Adipose tissue (tissue), 3 donors: ENCODE measurements around the gene ARID4B. TPM values are rescaled to one million over a fixed set of nuclear protein-coding genes. Genes with fewer than 3 reads are reported as not detected.
"Not testable (repeated sequence)": the region's sequence is repeated elsewhere in the genome, so short reads cannot be mapped to it uniquely, and the experiment has no call there.

Experiments
- H3K27ac ChIP-seq: one replicate; pipeline ENCODE4 v1.5.1; 2013; ENCODE audit warnings: low read depth, low read length
- WGBS, 3 donors: extraction: QIAGEN DNeasy Blood & Tissue Kit; methylation state at CpG; one replicate each; pipeline ENCODE4 v1.1.7; 2013; 5-methylcytosine and 5-hydroxymethylcytosine counted together
- polyA plus RNA-seq, 3 donors: library from polyadenylated mRNA; stranded (reverse); fragments of 200-250 nt; gene quantifications; one replicate each; pipeline ENCODE4 v1.2.3, GENCODE V29; 2013
- donor health status: healthy with polysubstance abuse.
- donor health status: Bipolar disorder and iron deficiency.
- donor health status: healthy.

Gene ARID4B
- polyA plus RNA-seq, 3 donors = 7.1 to 16.1 (median 11.5) TPM

DNA sequence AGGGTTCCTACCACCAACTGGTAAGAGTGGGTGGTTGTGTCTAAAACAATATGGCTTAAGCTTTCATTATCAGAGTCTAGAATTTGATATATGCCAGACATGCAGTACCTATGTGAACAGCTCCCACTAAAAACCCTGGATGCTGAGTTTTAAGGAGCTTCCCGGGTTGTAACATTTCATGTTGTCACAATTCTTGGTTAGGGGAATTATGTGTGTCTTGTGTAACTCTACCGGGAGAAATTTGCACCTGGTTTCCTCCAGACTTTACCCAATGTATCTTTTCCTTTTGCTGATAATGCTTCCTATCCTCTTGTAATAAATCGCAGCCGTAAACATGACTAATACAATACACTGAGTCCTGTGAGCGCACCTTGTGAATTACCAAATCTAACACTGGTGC is 48.3 kb downstream of the ARID4B start:
- H3K27ac ChIP-seq = no peak overlapping the region
- 46 to 67% (median 65%) methylated on average over 5 of the region's 5 CpGs for WGBS, 3 donors

- H3K27ac ChIP-seq = no peak overlapping the region
- WGBS, 3 donors = 56 to 82% (median 78%) methylated on average over 5 of the region's 5 CpGs
Measured at GRCh38 chr1:235278915-235279292, 49.1 kb downstream of the ARID4B start.

DNA sequence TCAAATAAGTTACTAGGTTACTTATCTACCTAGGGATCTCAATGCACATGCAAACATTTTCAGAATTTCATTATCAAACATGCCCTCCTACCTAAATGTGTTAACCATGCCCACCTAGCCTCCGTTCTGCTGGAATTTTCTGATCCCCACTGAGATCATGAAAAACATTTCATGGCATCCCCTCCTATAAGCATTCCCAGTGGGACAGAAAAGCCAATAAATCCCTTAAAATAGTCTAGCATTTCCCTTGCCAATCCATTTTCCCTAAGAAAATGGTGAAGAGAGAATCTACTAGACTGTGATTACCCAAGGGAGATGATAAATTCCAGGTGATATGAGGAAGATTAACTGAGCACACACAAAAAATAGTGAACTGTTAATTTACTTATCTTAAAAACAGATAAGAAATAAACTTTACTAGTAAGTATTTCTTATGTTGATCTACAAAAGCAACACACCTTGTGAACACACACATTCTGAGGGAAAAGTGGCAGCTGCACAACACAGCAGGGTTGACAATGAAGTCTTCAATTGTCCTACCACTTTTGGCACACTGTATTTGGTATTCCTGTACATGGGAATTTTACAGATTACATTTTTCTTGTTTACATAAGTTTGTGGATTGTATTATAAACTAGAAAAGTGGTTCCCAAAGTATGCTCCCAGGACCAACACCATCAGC is 49.6 kb downstream of the ARID4B start:
- no peak overlapping the region for H3K27ac ChIP-seq
- 50 to 92% (median 89%) methylated on average over 1 of the region's 1 CpG for WGBS, 3 donors

DNA sequence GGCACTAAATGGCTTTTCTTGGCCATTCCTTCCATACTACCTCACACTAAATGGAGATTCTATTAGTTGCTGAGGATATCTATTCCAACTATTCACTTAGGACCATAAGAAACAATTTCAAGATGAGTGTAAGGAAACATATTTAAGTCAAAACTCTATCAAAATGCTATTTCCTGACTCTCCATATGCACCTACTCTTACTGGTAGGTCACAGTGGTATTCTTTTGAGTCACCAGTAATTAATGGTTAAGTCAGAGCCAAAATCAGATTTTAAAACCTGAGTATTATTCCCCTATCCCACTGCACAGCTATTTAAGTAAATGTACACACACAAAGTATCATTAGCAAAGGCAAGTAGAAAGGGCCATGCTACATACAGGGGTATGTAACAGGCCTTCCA is 50.3 kb downstream of the ARID4B start:
- no peak overlapping the region for H3K27ac ChIP-seq

GRCh38 chr1:235275836-235276235 is 52.1 kb downstream of the ARID4B start:
- H3K27ac ChIP-seq = no peak overlapping the region
- 93 to 97% (median 96%) methylated on average over 6 of the region's 6 CpGs for WGBS, 3 donors

GRCh38 chr1:235275223-235275622 is 52.8 kb downstream of the ARID4B start:
- no peak overlapping the region for H3K27ac ChIP-seq
- WGBS, 3 donors = 20 to 40% (median 35%) methylated on average over 3 of the region's 3 CpGs

GRCh38 chr1:235272851-235273250 is 55.1 kb downstream of the ARID4B start:
- WGBS, 3 donors = 71 to 87% (median 80%) methylated on average over 4 of the region's 4 CpGs
- H3K27ac ChIP-seq = no peak overlapping the region

DNA sequence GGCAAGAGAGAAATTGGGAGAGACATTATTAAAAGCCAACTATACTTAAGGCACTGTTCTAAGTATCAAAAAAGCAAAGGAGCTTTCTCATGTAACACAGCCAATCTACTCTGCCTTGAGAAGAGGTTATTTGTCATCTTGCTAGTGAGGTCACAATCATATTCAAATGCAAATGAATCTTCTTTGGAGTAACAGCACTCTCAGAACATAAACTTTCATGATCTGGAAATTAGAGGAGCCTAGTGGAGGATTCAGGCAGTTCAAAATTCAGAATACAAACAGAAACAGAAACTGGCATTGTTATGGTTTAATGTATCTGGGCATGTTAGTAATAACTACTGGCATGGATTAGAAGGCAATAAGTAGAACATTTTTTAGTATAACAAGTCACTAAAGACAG is 57.4 kb downstream of the ARID4B start:
- H3K27ac ChIP-seq = no peak overlapping the region

- 86 to 90% (median 87%) methylated on average over 18 of the region's 18 CpGs for WGBS, 3 donors
- H3K27ac ChIP-seq = not testable (repeated sequence)
Measured at GRCh38 chr1:235269990-235270389, 58.0 kb downstream of the ARID4B start.

DNA sequence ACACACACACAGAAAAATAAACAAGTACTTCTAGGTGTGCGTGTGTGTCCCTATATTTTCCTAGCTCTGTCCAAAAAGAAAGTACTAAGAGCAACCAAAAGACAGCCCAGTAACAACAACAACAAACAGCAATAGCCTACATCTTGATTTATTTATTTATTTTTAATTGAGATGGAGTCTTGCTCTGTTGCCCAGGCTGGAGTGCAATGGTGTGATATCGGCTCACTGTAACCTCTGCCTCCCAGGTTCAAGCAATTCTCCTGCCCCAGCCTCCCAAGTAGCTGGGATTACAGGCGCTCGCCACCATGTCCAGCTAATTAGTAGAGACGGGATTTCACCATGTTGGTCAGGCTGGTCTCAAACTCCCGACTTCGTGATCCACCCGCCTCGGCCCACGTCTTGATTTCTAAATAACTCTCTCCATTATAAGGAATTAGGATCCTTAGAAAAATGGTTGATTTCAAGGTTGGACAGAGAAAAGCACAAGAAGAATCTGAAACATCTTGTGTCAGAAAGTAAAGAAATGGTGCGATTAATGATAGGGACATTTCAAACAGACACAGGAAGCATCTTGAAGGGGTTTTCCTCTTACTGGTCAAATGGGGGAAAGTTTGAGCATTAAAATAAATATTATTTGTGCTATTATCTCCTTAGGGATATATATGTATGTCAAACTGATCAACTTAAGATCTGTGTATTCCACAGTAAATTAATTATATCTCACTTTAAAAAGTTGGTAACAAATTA is 59.4 kb downstream of the ARID4B start:
- no peak overlapping the region for H3K27ac ChIP-seq
- 92 to 96% (median 93%) methylated on average over 11 of the region's 11 CpGs for WGBS, 3 donors

DNA sequence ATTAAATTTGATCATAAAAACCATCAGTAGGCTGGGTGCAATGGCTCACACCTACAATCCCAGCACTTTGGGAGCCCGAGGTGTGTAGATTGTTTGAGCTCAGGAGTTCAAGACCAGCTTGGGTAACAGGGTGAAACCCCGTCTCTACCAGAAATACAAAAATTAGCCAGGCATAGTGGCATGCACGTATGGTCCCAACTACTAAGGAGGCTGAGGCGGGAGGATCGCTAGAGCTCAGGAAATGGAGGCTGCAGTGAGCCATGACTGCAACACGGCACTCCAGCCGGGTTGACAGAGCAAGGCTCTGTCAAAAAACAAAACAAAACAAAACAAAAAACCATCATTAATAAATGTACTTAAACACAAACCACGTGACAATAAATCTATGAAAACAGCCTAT is 61.0 kb downstream of the ARID4B start:
- 96% methylated on average over 8 of the region's 8 CpGs for WGBS, 3 donors

GRCh38 chr1:235266325-235266724 is 61.7 kb downstream of the ARID4B start:
- WGBS, 3 donors = 29 to 45% (median 34%) methylated on average over 1 of the region's 1 CpG
- no peak overlapping the region for H3K27ac ChIP-seq

More for the DNA sequence above, 61.0 kb downstream of the ARID4B start:
- no peak overlapping the region for H3K27ac ChIP-seq

DNA sequence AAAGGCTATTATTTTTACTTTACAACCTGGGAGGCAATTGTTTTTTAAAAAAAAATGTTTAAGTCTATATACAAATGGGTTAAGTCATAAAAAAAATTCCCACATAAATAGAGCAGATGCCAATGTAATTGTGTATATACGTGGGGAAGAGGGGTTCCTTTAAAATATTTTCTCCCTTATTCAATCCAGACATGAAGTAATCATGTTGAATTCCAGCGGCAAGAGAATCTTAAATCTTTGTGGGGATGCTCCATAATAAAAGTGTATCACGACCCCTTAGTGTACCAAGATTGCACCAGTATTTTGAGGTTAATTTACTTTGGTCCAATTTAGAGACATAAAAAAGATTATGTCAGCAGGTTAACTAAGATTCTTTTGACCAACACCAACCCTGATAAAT is 62.1 kb downstream of the ARID4B start:
- WGBS, 3 donors = 52 to 61% (median 61%) methylated on average over 3 of the region's 3 CpGs
- H3K27ac ChIP-seq = no peak overlapping the region

DNA sequence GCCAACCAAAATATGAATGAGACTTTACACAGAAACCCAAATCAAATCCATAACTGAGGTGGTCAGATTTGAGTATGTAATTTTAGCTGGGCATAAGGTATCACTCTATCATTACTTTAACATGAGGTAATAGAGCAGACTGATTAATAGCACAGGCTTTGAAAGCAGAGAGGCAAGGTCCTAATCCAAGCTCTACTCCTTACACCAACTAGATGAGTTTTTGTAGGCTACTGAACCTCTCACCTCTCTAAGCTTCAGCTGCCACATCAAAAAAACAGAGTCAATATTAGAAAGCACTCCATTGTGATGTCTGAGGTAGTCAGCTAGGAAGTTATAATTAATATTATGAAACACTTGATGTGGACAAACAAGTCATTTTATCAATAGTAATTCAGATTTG is 63.7 kb downstream of the ARID4B start:
- H3K27ac ChIP-seq = no peak overlapping the region

DNA sequence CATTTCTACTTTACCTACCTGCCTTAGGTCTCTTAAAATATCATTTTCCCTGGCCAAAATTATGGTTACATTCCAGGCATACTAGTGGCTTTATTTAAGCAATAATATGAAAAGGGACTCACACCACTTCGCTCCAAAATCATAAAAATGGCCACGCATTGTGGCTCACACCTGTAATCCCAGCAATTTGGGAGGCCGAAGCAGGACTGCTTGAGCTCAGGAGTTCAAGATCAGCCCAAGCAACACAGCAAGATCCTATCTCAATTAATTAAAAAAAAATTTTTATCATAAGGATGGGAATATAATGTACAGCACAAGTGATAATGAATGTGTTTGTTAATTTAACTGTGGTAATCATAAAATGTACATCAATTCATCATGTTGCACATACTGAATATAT is 65.4 kb downstream of the ARID4B start:
- WGBS, 3 donors = 96 to 100% (median 99%) methylated on average over 3 of the region's 3 CpGs
- H3K27ac ChIP-seq = no peak overlapping the region

DNA sequence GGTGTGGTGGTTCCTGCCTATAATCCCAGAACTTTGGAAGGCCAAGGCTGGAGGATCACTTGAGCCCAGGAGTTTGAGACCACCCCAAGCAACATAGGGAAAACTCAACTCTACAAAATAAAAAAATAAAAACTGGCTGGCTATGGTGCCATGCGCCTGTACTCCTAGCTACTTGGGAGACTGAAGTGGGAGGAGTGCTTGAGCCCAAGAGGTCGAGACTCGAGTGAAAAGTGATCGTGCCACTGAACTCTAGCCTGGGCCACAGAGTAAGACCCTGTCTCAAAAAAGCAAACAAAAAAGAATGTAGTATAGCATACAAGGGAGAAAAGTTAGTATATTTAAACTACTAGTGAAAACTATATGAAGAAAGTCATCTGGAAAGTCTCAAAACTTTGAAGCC is 66.7 kb downstream of the ARID4B start:
- 89 to 91% (median 89%) methylated on average over 4 of the region's 4 CpGs for WGBS, 3 donors
- H3K27ac ChIP-seq = no peak overlapping the region

- no peak overlapping the region for H3K27ac ChIP-seq
- whole genome bisulfite sequencing, 3 donors = 48 to 85% (median 57%) methylated on average over 1 of the region's 1 CpG
Measured at GRCh38 chr1:235259133-235259778, 68.7 kb downstream of the ARID4B start.

GRCh38 chr1:235258068-235258467 is 69.9 kb downstream of the ARID4B start:
- WGBS, 3 donors = 88 to 93% (median 91%) methylated on average over 6 of the region's 6 CpGs
- not testable (repeated sequence) for H3K27ac ChIP-seq

- H3K27ac ChIP-seq = no peak overlapping the region
- WGBS, 3 donors = 71 to 86% (median 79%) methylated on average over 1 of the region's 1 CpG
Measured at GRCh38 chr1:235254721-235255120, 73.3 kb downstream of the ARID4B start.
